Endothelial cell of umbilical vein (primary cell): ENCODE results near the gene RBM15B.

Experiments
- GATA2 ChIP-seq: IDR thresholded peaks from 2 replicates; pipeline ENCODE4 v1.7.0; 2011; ENCODE audit warnings: low read depth, mild to moderate bottlenecking, moderate library complexity, mixed read lengths, low read length; ENCODE audit not compliant: insufficient read length, insufficient read depth
- JUN ChIP-seq: IDR thresholded peaks from 2 replicates; pipeline ENCODE4 v1.6.1; 2011; ENCODE audit warnings: borderline replicate concordance, low read depth; ENCODE audit not compliant: insufficient read length, insufficient read depth
- MYC ChIP-seq: IDR thresholded peaks from one replicate; pipeline ENCODE4 v1.6.1; 2011; ENCODE audit warnings: mild to moderate bottlenecking, low read depth, low read length
- POLR2A ChIP-seq: IDR thresholded peaks from 2 replicates; pipeline ENCODE4 v1.6.1; 2012; ENCODE audit warnings: low read depth, mild to moderate bottlenecking, control low read depth, low read length
- POLR2AphosphoS5 ChIP-seq: IDR thresholded peaks from 2 replicates; pipeline ENCODE4 v1.6.1; 2012; ENCODE audit warnings: low read depth, mild to moderate bottlenecking, control low read depth, low read length, moderate library complexity; ENCODE audit not compliant: insufficient read depth
- TF ChIP-seq, protein P1 (sequence below), 2 donors: IDR thresholded peaks; 1 replicate in 1 of 2; 2 replicates in 1 of 2; pipeline ENCODE4 v1.5.1; 2011; ENCODE audit warnings: low read length in 2 of 2, mild to moderate bottlenecking in 2 of 2, moderate library complexity in 2 of 2, control low read depth in 1 of 2, inconsistent platforms in 1 of 2, low read depth in 1 of 2; ENCODE audit not compliant: insufficient read depth in 1 of 2; ENCODE audit errors: extremely low read depth in 1 of 2

DNA sequence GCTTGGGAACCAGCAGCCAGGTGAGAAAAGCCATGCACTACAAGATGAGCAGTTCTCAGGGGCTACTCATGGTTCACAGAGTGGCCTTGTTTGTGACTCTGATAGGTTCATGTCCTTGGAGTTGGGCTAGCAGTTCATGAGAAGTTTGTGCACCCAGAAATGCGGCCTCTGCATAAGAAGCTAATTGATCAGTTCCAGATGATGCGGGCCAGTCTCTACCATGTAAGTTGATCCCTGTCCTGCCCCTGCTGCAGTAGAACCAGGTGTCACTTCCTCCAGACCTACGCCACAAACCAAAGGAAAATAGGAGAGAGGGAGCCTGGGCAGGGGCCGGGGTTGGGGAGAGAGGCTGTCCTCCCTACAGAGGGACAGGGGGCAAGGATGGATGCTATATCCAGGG, 33.2 kb upstream of the RBM15B start:
- TF ChIP-seq POLR2AphosphoS5 (no peak), GATA2 (no peak), POLR2A (no peak), MYC (no peak), JUN (no peak)
- TF ChIP-seq, protein P1, sequence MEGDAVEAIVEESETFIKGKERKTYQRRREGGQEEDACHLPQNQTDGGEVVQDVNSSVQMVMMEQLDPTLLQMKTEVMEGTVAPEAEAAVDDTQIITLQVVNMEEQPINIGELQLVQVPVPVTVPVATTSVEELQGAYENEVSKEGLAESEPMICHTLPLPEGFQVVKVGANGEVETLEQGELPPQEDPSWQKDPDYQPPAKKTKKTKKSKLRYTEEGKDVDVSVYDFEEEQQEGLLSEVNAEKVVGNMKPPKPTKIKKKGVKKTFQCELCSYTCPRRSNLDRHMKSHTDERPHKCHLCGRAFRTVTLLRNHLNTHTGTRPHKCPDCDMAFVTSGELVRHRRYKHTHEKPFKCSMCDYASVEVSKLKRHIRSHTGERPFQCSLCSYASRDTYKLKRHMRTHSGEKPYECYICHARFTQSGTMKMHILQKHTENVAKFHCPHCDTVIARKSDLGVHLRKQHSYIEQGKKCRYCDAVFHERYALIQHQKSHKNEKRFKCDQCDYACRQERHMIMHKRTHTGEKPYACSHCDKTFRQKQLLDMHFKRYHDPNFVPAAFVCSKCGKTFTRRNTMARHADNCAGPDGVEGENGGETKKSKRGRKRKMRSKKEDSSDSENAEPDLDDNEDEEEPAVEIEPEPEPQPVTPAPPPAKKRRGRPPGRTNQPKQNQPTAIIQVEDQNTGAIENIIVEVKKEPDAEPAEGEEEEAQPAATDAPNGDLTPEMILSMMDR (IDR thresholded peaks at IDR 0.05; ENCODE audit: extremely low read depth in 1 of 2, insufficient read depth in 1 of 2, low read depth in 1 of 2, low read length in 2 of 2), result no peak
